Measurements from ENCODE around the gene SHC4.
"Not testable (repeated sequence)": the region's sequence is repeated elsewhere in the genome, so short reads cannot be mapped to it uniquely, and the experiment has no call there.

The SHC4 gene

GRCh38 chr15:48916721-48917120, 47.0 kb downstream of the SHC4 start:
- Histone ChIP-seq H3K9ac (ENCODE audit: low read length) (no peak overlapping the region), H3K9me3 (ENCODE audit: control insufficient read depth, low read length) (no peaks in the 10 kb centered on the region), H3K36me3 (ENCODE audit: control insufficient read depth, insufficient read depth, low read length, severe bottlenecking) (no peaks in the 10 kb centered on the region), H3K4me1 (ENCODE audit: control insufficient read depth, insufficient read depth, low read length) (peaks cover 5% of the 10 kb centered on the region), H3K4me3 (ENCODE audit: low read length) (no peak overlapping the region), H3K27me3 (replicated peaks; ENCODE audit: control insufficient read depth, insufficient read depth, low read length) (no peaks in the 10 kb centered on the region)
- no peak for DNase-seq (ENCODE audit: low read depth)

GRCh38 chr15:48915861-48916260, 47.9 kb downstream of the SHC4 start:
- no peaks in the 10 kb centered on the region for H3K9me3 ChIP-seq (ENCODE audit: control insufficient read depth, low read length)

GRCh38 chr15:48914717-48915116, 49.0 kb downstream of the SHC4 start:
- Histone ChIP-seq H3K9me3 (ENCODE audit: control insufficient read depth, low read length) (no peaks in the 10 kb centered on the region), H3K36me3 (ENCODE audit: control insufficient read depth, insufficient read depth, low read length, severe bottlenecking) (no peaks in the 10 kb centered on the region), H3K4me1 (ENCODE audit: control insufficient read depth, insufficient read depth, low read length) (peaks cover 5% of the 10 kb centered on the region), H3K27me3 (replicated peaks; ENCODE audit: control insufficient read depth, insufficient read depth, low read length) (no peaks in the 10 kb centered on the region), H3K4me3 (ENCODE audit: low read length) (no peak overlapping the region), H3K9ac (ENCODE audit: low read length) (no peak overlapping the region)
- no peak for DNase-seq (ENCODE audit: low read depth)

More at GRCh38 chr15:48915861-48916260, 47.9 kb downstream of the SHC4 start:
- no peaks in the 10 kb centered on the region for H3K36me3 ChIP-seq (ENCODE audit: control insufficient read depth, insufficient read depth, low read length, severe bottlenecking)
- peak; percentile 26 for DNase-seq (ENCODE audit: low read depth)
- H3K4me3 ChIP-seq (ENCODE audit: low read length) = no peak overlapping the region
- no peaks in the 10 kb centered on the region for H3K27me3 ChIP-seq (replicated peaks; ENCODE audit: control insufficient read depth, insufficient read depth, low read length)
- H3K4me1 ChIP-seq (ENCODE audit: control insufficient read depth, insufficient read depth, low read length) = peaks cover 5% of the 10 kb centered on the region
- H3K9ac ChIP-seq (ENCODE audit: low read length) = no peak overlapping the region

- H3K9me3 ChIP-seq (ENCODE audit: control insufficient read depth, low read length) = no peaks in the 10 kb centered on the region
These were observed 50.6 kb downstream of the SHC4 start for GRCh38 chr15:48913141-48913540.

DNA sequence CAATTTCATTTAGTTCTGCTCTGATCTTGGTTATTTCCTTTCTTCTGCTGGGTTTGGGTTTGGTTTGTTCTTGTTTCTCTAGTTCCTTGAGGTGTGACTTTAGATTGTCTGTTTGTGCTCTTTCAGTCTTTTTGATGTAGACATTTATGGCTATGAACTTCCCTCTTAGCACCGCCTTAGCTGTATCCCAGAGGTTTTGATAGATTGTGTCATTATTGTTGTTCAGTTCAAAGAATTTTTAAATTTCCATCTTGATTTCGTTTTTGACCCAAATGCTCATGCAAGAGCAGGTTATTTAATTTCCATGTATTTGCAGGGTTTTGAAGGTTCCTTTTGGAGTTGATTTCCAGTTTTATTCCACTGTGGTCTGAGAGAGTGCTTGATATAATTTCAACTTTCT, 53.2 kb downstream of the SHC4 start:
- DNase-seq (ENCODE audit: low read depth); H3K27me3 ChIP-seq (replicated peaks; ENCODE audit: control insufficient read depth, insufficient read depth, low read length); H3K36me3 ChIP-seq (ENCODE audit: control insufficient read depth, insufficient read depth, low read length, severe bottlenecking); H3K4me3 ChIP-seq (ENCODE audit: low read length); H3K9ac ChIP-seq (ENCODE audit: low read length); H3K4me1 ChIP-seq (ENCODE audit: control insufficient read depth, insufficient read depth, low read length); H3K9me3 ChIP-seq (ENCODE audit: control insufficient read depth, low read length): not testable (repeated sequence)

More at GRCh38 chr15:48913141-48913540, 50.6 kb downstream of the SHC4 start:
- no peak for DNase-seq (ENCODE audit: low read depth)
- no peak overlapping the region for H3K4me3 ChIP-seq (ENCODE audit: low read length)
- H3K9ac ChIP-seq (ENCODE audit: low read length) = no peak overlapping the region
- no peaks in the 10 kb centered on the region for H3K36me3 ChIP-seq (ENCODE audit: control insufficient read depth, insufficient read depth, low read length, severe bottlenecking)
- H3K4me1 ChIP-seq (ENCODE audit: control insufficient read depth, insufficient read depth, low read length) = peaks cover 5% of the 10 kb centered on the region
- H3K27me3 ChIP-seq (replicated peaks; ENCODE audit: control insufficient read depth, insufficient read depth, low read length) = no peaks in the 10 kb centered on the region

DNA sequence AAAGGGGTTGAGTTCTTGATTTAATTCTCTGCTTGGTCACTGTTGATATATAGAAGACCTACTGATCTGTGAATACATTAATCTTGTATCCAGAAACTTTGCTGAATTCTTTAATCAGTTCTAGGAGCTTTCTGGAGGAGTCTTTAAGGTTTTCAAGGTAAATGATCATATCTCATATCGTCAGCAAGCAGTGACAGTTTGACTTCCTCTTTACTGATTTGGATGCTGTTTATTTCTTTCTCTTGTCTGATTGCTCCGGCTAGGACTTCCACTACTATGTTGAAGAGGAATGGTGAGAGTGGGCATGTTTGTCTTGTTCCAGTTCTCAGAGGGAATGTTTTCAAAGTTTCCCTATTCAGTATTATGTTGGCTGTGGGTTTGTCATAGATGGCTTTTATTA, 54.4 kb downstream of the SHC4 start:
- not testable (repeated sequence) for H3K27me3 ChIP-seq (replicated peaks; ENCODE audit: control insufficient read depth, insufficient read depth, low read length); H3K36me3 ChIP-seq (ENCODE audit: control insufficient read depth, insufficient read depth, low read length, severe bottlenecking); H3K4me1 ChIP-seq (ENCODE audit: control insufficient read depth, insufficient read depth, low read length); DNase-seq (ENCODE audit: low read depth); H3K4me3 ChIP-seq (ENCODE audit: low read length); H3K9ac ChIP-seq (ENCODE audit: low read length); H3K9me3 ChIP-seq (ENCODE audit: control insufficient read depth, low read length)

DNA sequence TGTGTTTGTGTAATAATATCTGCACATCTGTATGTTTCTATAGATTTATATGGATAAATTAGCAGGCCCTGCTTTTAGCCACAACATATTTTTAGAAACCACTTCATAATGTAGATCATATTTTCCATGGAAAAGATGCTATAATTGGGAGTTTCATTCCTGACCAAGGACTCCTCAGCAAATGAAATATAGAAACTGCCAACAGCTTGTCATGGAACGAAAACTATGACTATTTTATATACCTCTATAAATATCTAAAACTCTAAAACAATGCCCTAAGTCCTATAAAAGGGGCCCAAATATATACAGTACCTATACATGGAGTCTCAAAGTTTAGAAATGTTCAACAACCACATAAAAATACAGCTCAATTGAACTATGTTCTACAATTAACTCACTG, 57.9 kb downstream of the SHC4 start:
- no peak for DNase-seq (ENCODE audit: low read depth)
- Histone ChIP-seq H3K36me3 (ENCODE audit: control insufficient read depth, insufficient read depth, low read length, severe bottlenecking) (no peaks in the 10 kb centered on the region), H3K9ac (ENCODE audit: low read length) (no peak overlapping the region), H3K9me3 (ENCODE audit: control insufficient read depth, low read length) (no peaks in the 10 kb centered on the region), H3K4me3 (ENCODE audit: low read length) (no peak overlapping the region), H3K4me1 (ENCODE audit: control insufficient read depth, insufficient read depth, low read length) (no peaks in the 10 kb centered on the region), H3K27me3 (replicated peaks; ENCODE audit: control insufficient read depth, insufficient read depth, low read length) (no peaks in the 10 kb centered on the region)

- Histone ChIP-seq H3K27me3 (replicated peaks; ENCODE audit: control insufficient read depth, insufficient read depth, low read length) (no peaks in the 10 kb centered on the region), H3K9me3 (ENCODE audit: control insufficient read depth, low read length) (no peaks in the 10 kb centered on the region), H3K36me3 (ENCODE audit: control insufficient read depth, insufficient read depth, low read length, severe bottlenecking) (no peaks in the 10 kb centered on the region), H3K9ac (ENCODE audit: low read length) (no peak overlapping the region), H3K4me3 (ENCODE audit: low read length) (no peak overlapping the region), H3K4me1 (ENCODE audit: control insufficient read depth, insufficient read depth, low read length) (no peaks in the 10 kb centered on the region)
- DNase-seq (ENCODE audit: low read depth) = no peak
These were observed 58.5 kb downstream of the SHC4 start for GRCh38 chr15:48905216-48905615.

- Histone ChIP-seq H3K4me1 (ENCODE audit: control insufficient read depth, insufficient read depth, low read length) (no peaks in the 10 kb centered on the region), H3K9ac (ENCODE audit: low read length) (no peak overlapping the region)
These were observed 59.0 kb downstream of the SHC4 start for GRCh38 chr15:48904758-48905157.

DNA sequence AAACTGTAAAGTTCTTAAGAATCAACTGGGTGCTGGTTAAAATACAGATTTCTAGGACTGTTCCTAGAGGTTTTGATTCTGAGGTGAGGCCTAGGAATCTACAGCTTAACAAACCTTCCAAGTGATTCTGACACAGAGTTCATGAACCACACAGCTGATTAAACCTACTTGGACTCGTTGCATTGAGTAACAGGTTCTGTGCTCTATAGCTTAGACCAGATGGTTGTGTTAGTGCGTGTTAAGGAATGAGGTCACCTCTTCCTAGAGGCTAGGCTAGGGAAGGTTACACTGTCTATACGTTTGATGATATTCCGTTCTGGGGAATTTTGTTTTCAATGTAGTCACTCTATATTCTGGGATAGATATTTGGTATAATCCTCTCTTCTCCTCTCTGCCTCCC, 63.9 kb downstream of the SHC4 start:
- Histone ChIP-seq H3K27me3 (replicated peaks; ENCODE audit: control insufficient read depth, insufficient read depth, low read length) (no peaks in the 10 kb centered on the region), H3K9ac (ENCODE audit: low read length) (no peak overlapping the region), H3K4me1 (ENCODE audit: control insufficient read depth, insufficient read depth, low read length) (peaks cover 19% of the 10 kb centered on the region), H3K9me3 (ENCODE audit: control insufficient read depth, low read length) (no peaks in the 10 kb centered on the region), H3K36me3 (ENCODE audit: control insufficient read depth, insufficient read depth, low read length, severe bottlenecking) (no peaks in the 10 kb centered on the region), H3K4me3 (ENCODE audit: low read length) (no peak overlapping the region)
- DNase-seq (ENCODE audit: low read depth) = no peak

More at GRCh38 chr15:48904758-48905157, 59.0 kb downstream of the SHC4 start:
- no peaks in the 10 kb centered on the region for H3K36me3 ChIP-seq (ENCODE audit: control insufficient read depth, insufficient read depth, low read length, severe bottlenecking)
- H3K4me3 ChIP-seq (ENCODE audit: low read length) = no peak overlapping the region
- no peaks in the 10 kb centered on the region for H3K9me3 ChIP-seq (ENCODE audit: control insufficient read depth, low read length)
- no peaks in the 10 kb centered on the region for H3K27me3 ChIP-seq (replicated peaks; ENCODE audit: control insufficient read depth, insufficient read depth, low read length)
- DNase-seq (ENCODE audit: low read depth) = no peak

DNA sequence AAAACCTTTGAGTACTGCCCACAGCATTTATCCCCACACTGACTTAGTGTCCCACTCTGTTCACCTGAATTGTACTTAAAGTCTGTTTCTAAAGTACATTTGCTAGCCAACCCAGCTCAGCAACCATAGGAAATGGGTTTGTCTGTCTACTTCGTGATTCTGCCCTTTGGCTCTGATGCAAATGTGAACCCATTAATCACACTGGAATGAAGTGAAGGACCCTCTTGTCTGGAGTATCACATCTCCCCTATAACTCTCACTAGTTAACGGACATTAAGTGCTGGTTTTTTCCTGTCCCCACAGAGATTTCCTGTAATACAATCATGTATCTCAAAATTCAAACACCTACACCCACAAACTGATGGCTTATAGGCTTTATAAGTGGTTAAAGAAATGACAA, 65.3 kb downstream of the SHC4 start:
- Histone ChIP-seq H3K9me3 (ENCODE audit: control insufficient read depth, low read length) (no peaks in the 10 kb centered on the region), H3K4me1 (ENCODE audit: control insufficient read depth, insufficient read depth, low read length) (peaks cover 19% of the 10 kb centered on the region), H3K9ac (ENCODE audit: low read length) (no peak overlapping the region), H3K36me3 (ENCODE audit: control insufficient read depth, insufficient read depth, low read length, severe bottlenecking) (no peaks in the 10 kb centered on the region), H3K27me3 (replicated peaks; ENCODE audit: control insufficient read depth, insufficient read depth, low read length) (no peaks in the 10 kb centered on the region), H3K4me3 (ENCODE audit: low read length) (no peak overlapping the region)
- no peak for DNase-seq (ENCODE audit: low read depth)

DNA sequence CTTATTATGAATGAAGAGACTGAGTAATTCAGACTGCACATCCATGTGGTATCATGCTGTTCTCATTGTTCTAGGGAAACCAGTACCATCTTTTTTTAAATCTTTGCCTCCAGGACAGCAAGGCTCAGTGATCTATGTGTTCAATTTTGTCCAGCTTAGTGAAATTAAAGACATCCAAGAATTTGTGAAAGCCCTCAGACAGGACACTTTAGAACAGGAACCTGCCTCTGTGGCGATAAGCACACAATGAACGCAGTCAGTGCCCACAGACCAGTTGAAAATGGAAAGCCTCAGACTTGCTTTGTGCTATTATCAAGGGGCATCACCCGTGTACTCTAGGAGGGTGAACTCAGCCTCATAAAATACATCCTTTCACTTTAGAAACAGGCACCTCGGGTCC, 65.7 kb downstream of the SHC4 start:
- Histone ChIP-seq H3K27me3 (replicated peaks; ENCODE audit: control insufficient read depth, insufficient read depth, low read length) (no peaks in the 10 kb centered on the region), H3K9me3 (ENCODE audit: control insufficient read depth, low read length) (no peaks in the 10 kb centered on the region), H3K4me3 (ENCODE audit: low read length) (peak overlapping the region; percentile 82), H3K4me1 (ENCODE audit: control insufficient read depth, insufficient read depth, low read length) (peaks cover 19% of the 10 kb centered on the region), H3K9ac (ENCODE audit: low read length) (peak overlapping the region; percentile 86), H3K36me3 (ENCODE audit: control insufficient read depth, insufficient read depth, low read length, severe bottlenecking) (no peaks in the 10 kb centered on the region)
- no peak for DNase-seq (ENCODE audit: low read depth)

All from adipocyte (in vitro differentiated cells).